HepG2 (cell line): ENCODE results near the gene STIM1. TPM values are rescaled to one million over a fixed set of nuclear protein-coding genes. Genes with fewer than 3 reads are reported as not detected.

Experiments
- ATAC-seq: fragments of 200-7000 bp; cut with Tn5 transposase; 3 replicates; pipeline ENCODE4 v1.9.1; 2020; ENCODE audit warnings: mild to moderate bottlenecking, moderate library complexity
- BruUV-seq: library from RNA; stranded (reverse); fragments of 400-500 nt; replicated peaks from 2 replicates; lab custom pipeline; 2021; lab: Mats Ljungman, UMichigan
- CTCF ChIA-PET: fragments of 300-600 bp; formaldehyde crosslinking; extraction: SDS; loops from one replicate; lab custom pipeline; 2021; ENCODE audit warnings: low total read pairs, inconsistent platforms, low intra/inter-chr PET ratio; lab: Yijun Ruan, JAX
- POLR2A ChIA-PET: fragments of 350-600 bp; sonication (Branson Sonifier 250); formaldehyde crosslinking; loops from one replicate; lab custom pipeline; 2020; ENCODE audit warnings: antibody characterized with exemption, inconsistent platforms; lab: Yijun Ruan, JAX
- DNase-seq: peaks from one replicate; pipeline ENCODE4 v3.0.0-alpha.2; 2015; ENCODE audit warnings: low spot score
- FAIRE-seq: peaks from 3 replicates; lab custom pipeline; 2011; peaks lifted over from hg19 to GRCh38; lab: Jason Lieb, UNC
- H2AFZ ChIP-seq: one replicate; pipeline ENCODE4 v1.6.1; 2011; ENCODE audit warnings: low read length, inconsistent platforms
- H3K27ac ChIP-seq: fragments of 300-600 bp; 3 replicates; pipeline ENCODE4 v1.8.0; 2011; ENCODE audit warnings: mixed run types, mild to moderate bottlenecking, mixed read lengths, low read length, inconsistent platforms; ENCODE audit not compliant: insufficient read depth; ENCODE audit errors: extremely low read length
- H3K27me3 ChIP-seq, 2 experiments: fragments of 200-600 bp in 1 of 2; 2 replicates in 1 of 2; 3 replicates in 1 of 2; pipeline versions ENCODE4 v1.6.0 to v1.8.0; 2011; ENCODE audit warnings: low read length in 2 of 2, mild to moderate bottlenecking in 2 of 2, moderate library complexity in 2 of 2, inconsistent platforms in 1 of 2; ENCODE audit not compliant: insufficient read depth in 2 of 2, control insufficient read depth in 1 of 2
- H3K36me3 ChIP-seq, 2 experiments: fragments of 200-600 bp in 1 of 2; replicated peaks in 1 of 2; 2 replicates in 1 of 2; 3 replicates in 1 of 2; pipeline versions ENCODE4 v1.5.1 to v1.8.0; 2011; ENCODE audit warnings: low read length in 2 of 2, inconsistent platforms in 1 of 2; ENCODE audit not compliant: insufficient read depth in 2 of 2, control insufficient read depth in 1 of 2
- H3K4me1 ChIP-seq: 2 replicates; pipeline ENCODE4 v1.5.1; 2012; ENCODE audit warnings: low read length, inconsistent platforms; ENCODE audit not compliant: insufficient read depth
- H3K4me2 ChIP-seq: 2 replicates; pipeline ENCODE4 v1.6.0; 2011; ENCODE audit warnings: low read depth, low read length, inconsistent platforms
- H3K4me3 ChIP-seq, 3 experiments: fragments of 200-600 bp in 1 of 3; sonication (generic), shearing (Covaris generic) in 1 of 3; replicated peaks in 1 of 3; 2 replicates each; pipeline ENCODE4 v1.5.1; 2011 to 2016; ENCODE audit warnings: low read length in 3 of 3, inconsistent platforms in 2 of 3, low read depth in 2 of 3, mild to moderate bottlenecking in 2 of 3, control low read depth in 1 of 3, mixed read lengths in 1 of 3; ENCODE audit not compliant: insufficient read depth in 1 of 3
- H3K79me2 ChIP-seq: one replicate; pipeline ENCODE4 v1.6.1; 2011; ENCODE audit warnings: low read length, inconsistent platforms; ENCODE audit not compliant: insufficient read depth
- H3K9ac ChIP-seq: 2 replicates; pipeline ENCODE4 v1.6.0; 2011; ENCODE audit warnings: mild to moderate bottlenecking, low read depth, low read length, inconsistent platforms; ENCODE audit not compliant: insufficient read depth
- H3K9me3 ChIP-seq: 2 replicates; pipeline ENCODE4 v1.5.1; 2012; ENCODE audit warnings: mild to moderate bottlenecking, low read length
- H4K20me1 ChIP-seq: 2 replicates; pipeline ENCODE4 v1.6.0; 2011; ENCODE audit warnings: inconsistent platforms, mild to moderate bottlenecking, low read length, moderate library complexity; ENCODE audit not compliant: insufficient read depth
- AGO2 ChIP-seq: fragments of 200-400 bp; formaldehyde crosslinking; optimal IDR thresholded peaks from 2 replicates; pipeline ENCODE3; 2017; ENCODE audit warnings: mild to moderate bottlenecking, low read depth, low read length, moderate library complexity
- GABPB1 ChIP-seq: IDR thresholded peaks from 2 replicates; pipeline ENCODE4 v1.6.1; 2016; ENCODE audit warnings: mild to moderate bottlenecking, missing genetic modification reagents, moderate library complexity, missing compliant biosample characterization
- HES4 ChIP-seq: sonication (generic); formaldehyde crosslinking; IDR thresholded peaks from 2 replicates; pipeline ENCODE4 v1.9.0; 2021; ENCODE audit warnings: mild to moderate bottlenecking, missing genetic modification reagents, borderline replicate concordance
- KLF9 ChIP-seq: IDR thresholded peaks from 2 replicates; pipeline ENCODE4 v1.6.1; 2016; ENCODE audit warnings: low read depth
- MED1 ChIP-seq: sonication (generic); formaldehyde crosslinking; IDR thresholded peaks from 2 replicates; pipeline ENCODE4 v1.4.0; 2020; ENCODE audit warnings: missing genetic modification reagents
- MIER2 ChIP-seq: IDR thresholded peaks from 2 replicates; pipeline ENCODE4 v1.6.1; 2016; ENCODE audit warnings: missing biosample characterization, missing genetic modification reagents
- NKX3-1 ChIP-seq: sonication (generic); formaldehyde crosslinking; IDR thresholded peaks from 2 replicates; pipeline ENCODE4 v1.5.0; 2020; ENCODE audit warnings: missing genetic modification reagents
- PAX8 ChIP-seq: sonication (generic); formaldehyde crosslinking; IDR thresholded peaks from 2 replicates; pipeline ENCODE4 v1.8.0; 2022; ENCODE audit warnings: mild to moderate bottlenecking, missing genetic modification reagents, borderline replicate concordance
- RFXANK ChIP-seq: IDR thresholded peaks from 2 replicates; pipeline ENCODE4 v1.6.1; 2016
- SRSF9 ChIP-seq: fragments of 200-400 bp; formaldehyde crosslinking; IDR thresholded peaks from 2 replicates; pipeline ENCODE4 v1.6.1; 2018; ENCODE audit warnings: borderline replicate concordance, mild to moderate bottlenecking, low read depth, low read length; ENCODE audit not compliant: insufficient read depth, poor library complexity, severe bottlenecking
- YEATS4 ChIP-seq: sonication (generic); formaldehyde crosslinking; IDR thresholded peaks from 2 replicates; pipeline ENCODE4 v1.4.0; 2020; ENCODE audit warnings: missing genetic modification reagents, borderline replicate concordance
- ZNF496 ChIP-seq: sonication (generic); formaldehyde crosslinking; IDR thresholded peaks from 2 replicates; pipeline ENCODE4 v1.8.1; 2023; ENCODE audit warnings: mild to moderate bottlenecking, moderate library complexity, missing genetic modification reagents; ENCODE audit not compliant: insufficient replicate concordance
- ZNF720 ChIP-seq: sonication (generic); formaldehyde crosslinking; IDR thresholded peaks from 2 replicates; pipeline ENCODE4 v1.4.0; 2020; ENCODE audit warnings: missing genetic modification reagents
- ZNF850 ChIP-seq: sonication (generic); formaldehyde crosslinking; conservative IDR thresholded peaks from 2 replicates; pipeline ENCODE4 v1.9.0; 2021; ENCODE audit warnings: mild to moderate bottlenecking, missing genetic modification reagents
- WGBS: methylation state at CpG from one replicate; pipeline ENCODE4 v1.1.6; 2017; ENCODE audit warnings: low lambda C conversion rate; 5-methylcytosine and 5-hydroxymethylcytosine counted together
- in situ Hi-C: cut with HindIII; loops from 2 replicates; pipeline ENCODE4 v1.10.0; 2017; ENCODE audit warnings: low pct_unique_long_range_greater_than_20kb; ENCODE audit not compliant: extremely low pct_ligation_motif_present
- intact Hi-C: fragments of 100-400 bp; cut with micrococcal nuclease; formaldehyde crosslinking; loops from one replicate; pipeline ENCODE4 v1.10.0; 2022; ENCODE audit not compliant: unreplicated experiment
- polyA plus RNA-seq, 8 experiments: library from polyadenylated mRNA; depleted of rRNA in 3 of 8; stranded (reverse) in 7 of 8; unstranded in 1 of 8; fragments of >200 nt; fragmentation: Illumina TruSeq in 4 of 8; extraction: Trizol in 4 of 8; gene quantifications; 2 replicates each; pipeline versions ENCODE4 v1.2.1 to v1.2.3, GENCODE V29; 2011 to 2016; ENCODE audit warnings: low read depth in 4 of 8, missing spikeins in 1 of 8, mixed read lengths in 1 of 8; ENCODE audit not compliant: insufficient read depth in 1 of 8
- total RNA-seq, 5 experiments: library from RNA; depleted of rRNA; stranded (reverse); fragments of >200 nt; fragmentation: Illumina TruSeq; extraction: Trizol; gene quantifications; 2 replicates each; pipeline ENCODE4 v1.2.3, GENCODE V29; 2016; ENCODE audit warnings: low read depth in 1 of 5
- TF ChIP-seq, protein P1 (sequence below): IDR thresholded peaks from 2 replicates; pipeline ENCODE4 v1.6.1; 2016; ENCODE audit warnings: missing compliant biosample characterization, missing genetic modification reagents, borderline replicate concordance
- TF ChIP-seq, protein P2 (sequence below), 2 experiments: IDR thresholded peaks; 2 replicates each; pipeline ENCODE4 v1.6.1; 2011 to 2012; ENCODE audit warnings: low read length in 2 of 2, borderline replicate concordance in 1 of 2, low read depth in 1 of 2, mild to moderate bottlenecking in 1 of 2, moderate library complexity in 1 of 2

Gene STIM1
- total and polyA plus RNA-seq, 2 of the 13 experiments (the other 11 are each of a cell fraction or from before 2014, with no cell fraction given) = 19.2 to 28.5 TPM

GRCh38 chr11:3820971-3821370 lies 34.5 kb upstream of the STIM1 start:
- DNase-seq (no peak), FAIRE-seq (no peak), ATAC-seq (no peak)
- Histone ChIP-seq H3K4me1 (no peaks in the 10 kb centered on the region), H3K27me3 (no peaks in the 10 kb centered on the region), H3K27ac (no peak overlapping the region), H3K4me3 (no peak overlapping the region), H3K4me2 (no peak overlapping the region), H2AFZ (no peak overlapping the region), H3K79me2 (no peaks in the 10 kb centered on the region), H4K20me1 (peaks cover 3% of the 10 kb centered on the region; the same call in 1 of the 2 replicates), H3K9me3 (no peaks in the 10 kb centered on the region), H3K36me3 (peaks cover 1 to 14% of the 10 kb centered on the region in 2 experiments; a peak in 3 of 5 replicates), H3K9ac (no peak overlapping the region)
- 93% methylated on average over 2 of the region's 2 CpGs for WGBS
- TF ChIP-seq ZNF720 = no peak
- TF ChIP-seq HES4 (CRISPR knock-in tag) = no peak
- no peak for TF ChIP-seq SRSF9
- TF ChIP-seq, protein P1, sequence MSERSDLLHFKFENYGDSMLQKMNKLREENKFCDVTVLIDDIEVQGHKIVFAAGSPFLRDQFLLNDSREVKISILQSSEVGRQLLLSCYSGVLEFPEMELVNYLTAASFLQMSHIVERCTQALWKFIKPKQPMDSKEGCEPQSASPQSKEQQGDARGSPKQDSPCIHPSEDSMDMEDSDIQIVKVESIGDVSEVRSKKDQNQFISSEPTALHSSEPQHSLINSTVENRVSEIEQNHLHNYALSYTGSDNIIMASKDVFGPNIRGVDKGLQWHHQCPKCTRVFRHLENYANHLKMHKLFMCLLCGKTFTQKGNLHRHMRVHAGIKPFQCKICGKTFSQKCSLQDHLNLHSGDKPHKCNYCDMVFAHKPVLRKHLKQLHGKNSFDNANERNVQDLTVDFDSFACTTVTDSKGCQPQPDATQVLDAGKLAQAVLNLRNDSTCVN (CRISPR knock-in tag) = no peak
- TF ChIP-seq, protein P2, sequence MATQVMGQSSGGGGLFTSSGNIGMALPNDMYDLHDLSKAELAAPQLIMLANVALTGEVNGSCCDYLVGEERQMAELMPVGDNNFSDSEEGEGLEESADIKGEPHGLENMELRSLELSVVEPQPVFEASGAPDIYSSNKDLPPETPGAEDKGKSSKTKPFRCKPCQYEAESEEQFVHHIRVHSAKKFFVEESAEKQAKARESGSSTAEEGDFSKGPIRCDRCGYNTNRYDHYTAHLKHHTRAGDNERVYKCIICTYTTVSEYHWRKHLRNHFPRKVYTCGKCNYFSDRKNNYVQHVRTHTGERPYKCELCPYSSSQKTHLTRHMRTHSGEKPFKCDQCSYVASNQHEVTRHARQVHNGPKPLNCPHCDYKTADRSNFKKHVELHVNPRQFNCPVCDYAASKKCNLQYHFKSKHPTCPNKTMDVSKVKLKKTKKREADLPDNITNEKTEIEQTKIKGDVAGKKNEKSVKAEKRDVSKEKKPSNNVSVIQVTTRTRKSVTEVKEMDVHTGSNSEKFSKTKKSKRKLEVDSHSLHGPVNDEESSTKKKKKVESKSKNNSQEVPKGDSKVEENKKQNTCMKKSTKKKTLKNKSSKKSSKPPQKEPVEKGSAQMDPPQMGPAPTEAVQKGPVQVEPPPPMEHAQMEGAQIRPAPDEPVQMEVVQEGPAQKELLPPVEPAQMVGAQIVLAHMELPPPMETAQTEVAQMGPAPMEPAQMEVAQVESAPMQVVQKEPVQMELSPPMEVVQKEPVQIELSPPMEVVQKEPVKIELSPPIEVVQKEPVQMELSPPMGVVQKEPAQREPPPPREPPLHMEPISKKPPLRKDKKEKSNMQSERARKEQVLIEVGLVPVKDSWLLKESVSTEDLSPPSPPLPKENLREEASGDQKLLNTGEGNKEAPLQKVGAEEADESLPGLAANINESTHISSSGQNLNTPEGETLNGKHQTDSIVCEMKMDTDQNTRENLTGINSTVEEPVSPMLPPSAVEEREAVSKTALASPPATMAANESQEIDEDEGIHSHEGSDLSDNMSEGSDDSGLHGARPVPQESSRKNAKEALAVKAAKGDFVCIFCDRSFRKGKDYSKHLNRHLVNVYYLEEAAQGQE (IDR thresholded peaks at IDR 0.05; ENCODE audit: borderline replicate concordance in 1 of 2, low read depth in 1 of 2, low read length in 2 of 2) = no peak
- no peak for TF ChIP-seq MIER2 (CRISPR knock-in tag)
- no peak for TF ChIP-seq ZNF496
- TF ChIP-seq YEATS4 (CRISPR knock-in tag) = no peak
- TF ChIP-seq KLF9 (CRISPR knock-in tag) = no peak
- no peak for TF ChIP-seq MED1
- no peak for TF ChIP-seq GABPB1 (CRISPR knock-in tag)
- TF ChIP-seq NKX3-1 (CRISPR knock-in tag) = no peak
- no peak for TF ChIP-seq PAX8
- no peak for TF ChIP-seq AGO2
- no peak for TF ChIP-seq ZNF850 (CRISPR knock-in tag)
- no peak for TF ChIP-seq RFXANK (CRISPR knock-in tag)
- ChIA-PET POLR2A (interaction anchor here (1.5 kb wide), 1 partner anchor 12 kb away, joined by 8 read pairs; no protein-coding TSS in a partner anchor), CTCF (no interaction called here)
- BruUV-seq = no TSS peak
- in situ Hi-C loops = no loop called here
- intact Hi-C loops = no loop called here
